ENCODE results near the gene KIF15.

DNA sequence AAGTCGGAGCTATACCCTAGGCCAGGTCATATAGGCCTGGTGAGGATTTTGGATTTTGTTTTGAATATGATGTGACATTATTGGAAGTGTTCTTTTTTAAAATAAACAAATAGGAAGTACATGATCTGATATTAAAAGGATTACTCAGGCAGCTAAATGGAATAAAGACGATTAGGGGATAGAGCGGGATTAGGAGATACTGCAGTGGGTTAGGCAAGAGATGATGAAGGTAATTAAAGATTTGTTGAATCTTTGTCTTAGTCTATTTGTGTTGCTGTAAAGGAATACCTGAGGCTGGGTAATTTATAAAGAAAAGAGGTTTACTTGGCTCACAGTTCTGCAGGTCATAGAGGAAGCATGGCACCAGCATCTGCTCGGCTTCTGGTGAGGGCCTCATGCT lies 21.3 kb downstream of the KIF15 start:
- TF ChIP-seq, protein P1, sequence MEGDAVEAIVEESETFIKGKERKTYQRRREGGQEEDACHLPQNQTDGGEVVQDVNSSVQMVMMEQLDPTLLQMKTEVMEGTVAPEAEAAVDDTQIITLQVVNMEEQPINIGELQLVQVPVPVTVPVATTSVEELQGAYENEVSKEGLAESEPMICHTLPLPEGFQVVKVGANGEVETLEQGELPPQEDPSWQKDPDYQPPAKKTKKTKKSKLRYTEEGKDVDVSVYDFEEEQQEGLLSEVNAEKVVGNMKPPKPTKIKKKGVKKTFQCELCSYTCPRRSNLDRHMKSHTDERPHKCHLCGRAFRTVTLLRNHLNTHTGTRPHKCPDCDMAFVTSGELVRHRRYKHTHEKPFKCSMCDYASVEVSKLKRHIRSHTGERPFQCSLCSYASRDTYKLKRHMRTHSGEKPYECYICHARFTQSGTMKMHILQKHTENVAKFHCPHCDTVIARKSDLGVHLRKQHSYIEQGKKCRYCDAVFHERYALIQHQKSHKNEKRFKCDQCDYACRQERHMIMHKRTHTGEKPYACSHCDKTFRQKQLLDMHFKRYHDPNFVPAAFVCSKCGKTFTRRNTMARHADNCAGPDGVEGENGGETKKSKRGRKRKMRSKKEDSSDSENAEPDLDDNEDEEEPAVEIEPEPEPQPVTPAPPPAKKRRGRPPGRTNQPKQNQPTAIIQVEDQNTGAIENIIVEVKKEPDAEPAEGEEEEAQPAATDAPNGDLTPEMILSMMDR (IDR thresholded peaks at IDR 0.05; ENCODE audit: low read length) = no peak
- TF ChIP-seq EZH2phosphoT487 (IDR thresholded peaks at IDR 0.05; ENCODE audit: low read length) = no peak
